Type B pancreatic cell (in vitro differentiated cells): Measurements from ENCODE around the gene SNX30. TPM values are rescaled to one million over a fixed set of nuclear protein-coding genes. Genes with fewer than 3 reads are reported as not detected.

Experiments
- DNase-seq: peaks from one replicate; pipeline ENCODE4 v3.0.0; 2021; ENCODE audit warnings: mixed read lengths; ENCODE audit not compliant: unreplicated experiment; ENCODE audit errors: extremely low spot score
- H3K27ac Mint-ChIP-seq: 2 replicates; pipeline ENCODE4 v1.8.0; 2021; ENCODE audit warnings: mild to moderate bottlenecking, mixed read lengths
- H3K27me3 Mint-ChIP-seq: 2 replicates; pipeline ENCODE4 v1.8.0; 2021; ENCODE audit warnings: mixed read lengths
- H3K36me3 Mint-ChIP-seq: 2 replicates; pipeline ENCODE4 v1.8.0; 2021; ENCODE audit warnings: mixed read lengths
- H3K4me1 Mint-ChIP-seq: one replicate; pipeline ENCODE4 v1.8.0; 2021; ENCODE audit warnings: mixed read lengths; ENCODE audit not compliant: unreplicated experiment
- H3K4me3 Mint-ChIP-seq: 2 replicates; pipeline ENCODE4 v1.8.0; 2021; ENCODE audit warnings: mild to moderate bottlenecking, mixed read lengths
- H3K9me3 Mint-ChIP-seq: 2 replicates; pipeline ENCODE4 v1.8.0; 2021; ENCODE audit warnings: mixed read lengths
- CTCF ChIP-seq: fragments of 200-600 bp; sonication (generic); conservative IDR thresholded peaks from 2 replicates; pipeline ENCODE4 v1.5.0; 2021; ENCODE audit warnings: antibody characterized with exemption, mild to moderate bottlenecking
- total RNA-seq: library from RNA; stranded (reverse); gene quantifications from 2 replicates; pipeline ENCODE4 v1.2.1, GENCODE V29; 2021; ENCODE audit warnings: low replicate concordance

The SNX30 gene
- total RNA-seq, 1 donor from 2014 or later: 10.6 TPM

- H3K4me1 Mint-ChIP-seq: no peaks in the 10 kb centered on the region
- H3K9me3 Mint-ChIP-seq: no peaks in the 10 kb centered on the region
- H3K4me3 Mint-ChIP-seq: no peak overlapping the region
- peaks cover 35% of the 10 kb centered on the region for H3K27me3 Mint-ChIP-seq
- H3K27ac Mint-ChIP-seq: no peak overlapping the region
- no peak for TF ChIP-seq CTCF
- DNase-seq: no peak
- no peaks in the 10 kb centered on the region for H3K36me3 Mint-ChIP-seq
Measured at GRCh38 chr9:112896131-112896530, 145.6 kb downstream of the SNX30 start.

GRCh38 chr9:112898872-112899311 is 148.3 kb downstream of the SNX30 start:
- Mint-ChIP-seq H3K9me3 (no peaks in the 10 kb centered on the region), H3K27me3 (peaks cover 10% of the 10 kb centered on the region), H3K4me3 (no peak overlapping the region), H3K27ac (no peak overlapping the region), H3K36me3 (no peaks in the 10 kb centered on the region), H3K4me1 (no peaks in the 10 kb centered on the region)
- TF ChIP-seq CTCF: no peak
- no peak for DNase-seq

- H3K27ac Mint-ChIP-seq: no peak overlapping the region
- H3K36me3 Mint-ChIP-seq: no peaks in the 10 kb centered on the region
- TF ChIP-seq CTCF: no peak
- H3K9me3 Mint-ChIP-seq: no peaks in the 10 kb centered on the region
- H3K4me1 Mint-ChIP-seq: peaks cover 5% of the 10 kb centered on the region
- peaks cover 4% of the 10 kb centered on the region for H3K27me3 Mint-ChIP-seq
- no peak overlapping the region for H3K4me3 Mint-ChIP-seq
- DNase-seq: no peak
Measured at GRCh38 chr9:112900488-112900887, 149.9 kb downstream of the SNX30 start.

- DNase-seq: no peak
- Mint-ChIP-seq H3K27ac (no peak overlapping the region), H3K9me3 (no peaks in the 10 kb centered on the region), H3K4me3 (no peak overlapping the region), H3K4me1 (peaks cover 5% of the 10 kb centered on the region), H3K36me3 (no peaks in the 10 kb centered on the region), H3K27me3 (peaks cover 3% of the 10 kb centered on the region)
- TF ChIP-seq CTCF: no peak
Measured at GRCh38 chr9:112900901-112901300, 150.3 kb downstream of the SNX30 start.

- no peaks in the 10 kb centered on the region for H3K9me3 Mint-ChIP-seq
Measured at GRCh38 chr9:112905084-112905483, 154.5 kb downstream of the SNX30 start.

More at GRCh38 chr9:112905084-112905483, 154.5 kb downstream of the SNX30 start:
- H3K27me3 Mint-ChIP-seq: no peaks in the 10 kb centered on the region
- H3K4me1 Mint-ChIP-seq: peaks cover 5% of the 10 kb centered on the region
- no peak for DNase-seq
- H3K27ac Mint-ChIP-seq: no peak overlapping the region
- no peak for TF ChIP-seq CTCF
- no peaks in the 10 kb centered on the region for H3K36me3 Mint-ChIP-seq
- no peak overlapping the region for H3K4me3 Mint-ChIP-seq
